Right ventricle myocardium inferior (tissue), 1 donor: ENCODE measurements around the gene SPOPL. TPM values are rescaled to one million over a fixed set of nuclear protein-coding genes. Genes with fewer than 3 reads are reported as not detected.

Experiments
- ATAC-seq: fragments of 200-7000 bp; cut with Tn5 transposase; one replicate; pipeline ENCODE4 v1.9.1; 2020; ENCODE audit warnings: mild to moderate bottlenecking, moderate library complexity
- DNase-seq: peaks from one replicate; pipeline ENCODE4 v3.0.0; 2021; ENCODE audit errors: missing footprints
- intact Hi-C: fragments of 100-400 bp; cut with DNase I; formaldehyde crosslinking; loops from one replicate; pipeline ENCODE4 v1.11.0; 2022
- total RNA-seq: library from RNA; stranded (reverse); fragmentation: NEBNext Ultra II Directional; extraction: Animal tissue kit (Norgen Biotek cat#: 25700); gene quantifications from one replicate; pipeline ENCODE4 v1.2.1, GENCODE V29; 2021
- donor health status: DM: no; HTN: yes; CAD: no; lungs with severe emphysema.

Gene SPOPL
- total RNA-seq, 1 donor from 2014 or later, result 14.1 TPM

- peak; percentile 67 for ATAC-seq
These were observed 63.1 kb downstream of the SPOPL start for GRCh38 chr2:138564586-138565229.

DNA sequence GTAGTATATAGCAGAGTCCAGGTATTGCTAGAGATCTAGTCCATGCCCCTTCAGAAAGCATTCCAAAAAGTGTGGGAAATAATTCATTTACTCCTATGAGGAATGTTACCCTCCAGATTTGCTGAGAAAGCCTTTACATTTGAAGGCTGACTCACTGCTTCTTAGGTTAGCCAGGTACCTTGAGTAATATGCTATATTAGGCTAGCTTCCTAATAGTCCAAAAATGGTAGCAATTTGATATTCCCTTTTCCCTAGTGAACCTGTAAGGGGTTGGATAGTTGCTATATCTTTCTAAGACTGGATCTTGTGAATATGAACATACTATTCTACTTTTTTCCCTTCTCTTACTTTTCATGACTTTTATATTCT, 63.6 kb downstream of the SPOPL start:
- intact Hi-C loops, result loop anchor here (10.0 kb wide), 1 partner anchor 60 kb away; the partner anchor contains the start of gene SPOPL
- no peak for DNase-seq
- ATAC-seq, result no peak

More at GRCh38 chr2:138564586-138565229, 63.1 kb downstream of the SPOPL start:
- intact Hi-C loops, result loop anchor here (10.0 kb wide), 1 partner anchor 60 kb away; the partner anchor contains the start of gene SPOPL
- DNase-seq, result no peak

DNA sequence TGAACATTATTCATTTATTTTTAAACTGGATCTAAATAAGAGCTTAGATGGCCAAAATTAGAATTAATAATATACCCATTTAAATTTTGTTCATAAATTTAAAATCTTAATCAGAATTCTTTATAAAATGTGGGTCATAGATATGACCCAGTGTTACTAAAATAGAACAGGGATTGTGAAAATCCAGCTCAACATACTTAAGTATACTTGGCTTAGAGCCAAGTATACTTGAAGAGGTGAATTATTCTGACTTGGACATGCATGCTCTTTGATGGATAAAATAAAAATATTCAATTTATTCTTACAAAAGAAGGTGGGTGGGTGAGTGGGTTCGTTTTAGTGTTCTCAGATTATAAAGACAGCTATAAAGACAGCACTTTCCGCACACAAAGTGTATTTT, 70.7 kb downstream of the SPOPL start:
- DNase-seq (no peak), ATAC-seq (no peak)
- intact Hi-C loops, result no loop called here

DNA sequence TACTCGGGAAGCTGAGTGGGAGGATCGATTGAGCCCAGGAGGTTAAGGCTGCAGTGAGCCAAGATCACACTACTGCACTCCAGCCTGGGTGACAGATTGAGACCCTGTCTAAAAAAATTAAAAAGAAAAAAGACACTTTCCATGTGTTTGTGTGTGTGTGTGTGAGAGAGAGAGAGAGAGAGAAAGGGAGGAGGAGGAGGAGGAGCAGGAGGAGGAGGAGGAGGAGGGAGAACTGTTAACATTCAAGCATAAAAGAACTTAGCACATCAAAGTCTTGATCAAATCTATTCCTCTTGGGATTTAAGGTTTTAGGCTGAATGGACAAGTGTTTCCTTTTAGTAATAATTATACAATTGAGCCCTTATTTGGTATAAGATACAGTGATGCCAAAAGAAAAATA, 75.5 kb downstream of the SPOPL start:
- intact Hi-C loops, result no loop called here
- ATAC-seq (no peak), DNase-seq (no peak)

GRCh38 chr2:138579556-138579955, 78.0 kb downstream of the SPOPL start:
- intact Hi-C loops, result no loop called here
- ATAC-seq (no peak), DNase-seq (no peak)

DNA sequence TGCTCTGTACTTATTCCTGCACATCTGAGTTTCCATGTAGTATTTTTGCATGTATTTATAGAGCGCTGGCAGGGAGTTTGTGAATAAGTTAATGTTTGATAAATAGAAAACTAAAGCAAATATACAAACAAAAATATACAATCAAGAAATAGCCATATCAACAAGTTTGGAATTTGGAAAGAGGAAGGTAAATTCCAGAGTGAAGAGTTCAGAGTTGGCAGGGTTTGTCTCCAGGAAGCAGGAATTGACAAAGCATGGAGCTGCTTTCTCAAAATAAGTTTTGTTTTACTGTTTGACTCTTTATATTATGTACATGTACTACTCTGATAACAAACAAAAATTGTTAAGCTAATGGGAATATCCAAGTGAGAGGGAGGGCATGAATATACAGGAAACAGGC, 80.3 kb downstream of the SPOPL start:
- no peak for ATAC-seq
- DNase-seq, result no peak
- intact Hi-C loops, result no loop called here

GRCh38 chr2:138589663-138590062, 88.1 kb downstream of the SPOPL start:
- intact Hi-C loops, result no loop called here
- ATAC-seq, result no peak

DNA sequence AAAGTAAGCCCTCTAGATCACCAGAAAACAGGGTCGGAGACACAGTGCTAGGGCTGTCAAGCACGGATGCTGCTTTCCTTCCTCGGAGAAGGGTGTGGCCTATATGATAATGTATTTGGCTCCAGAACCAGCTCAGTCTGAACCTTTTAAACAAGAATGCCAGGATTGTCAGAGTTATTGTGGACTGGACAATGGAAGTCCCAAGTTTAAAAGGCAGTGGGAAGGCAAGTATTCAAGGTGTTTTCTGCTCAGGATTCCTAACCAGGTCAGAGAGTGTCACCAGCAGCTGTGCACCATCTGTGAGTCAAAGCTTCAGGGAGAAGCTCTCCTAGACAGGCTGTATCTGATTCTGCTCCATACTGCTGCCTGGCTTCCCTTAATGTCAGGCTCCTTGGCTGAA, 94.8 kb downstream of the SPOPL start:
- no peak for ATAC-seq
- DNase-seq, result no peak
- intact Hi-C loops, result no loop called here

More at GRCh38 chr2:138589663-138590062, 88.1 kb downstream of the SPOPL start:
- no peak for DNase-seq

DNA sequence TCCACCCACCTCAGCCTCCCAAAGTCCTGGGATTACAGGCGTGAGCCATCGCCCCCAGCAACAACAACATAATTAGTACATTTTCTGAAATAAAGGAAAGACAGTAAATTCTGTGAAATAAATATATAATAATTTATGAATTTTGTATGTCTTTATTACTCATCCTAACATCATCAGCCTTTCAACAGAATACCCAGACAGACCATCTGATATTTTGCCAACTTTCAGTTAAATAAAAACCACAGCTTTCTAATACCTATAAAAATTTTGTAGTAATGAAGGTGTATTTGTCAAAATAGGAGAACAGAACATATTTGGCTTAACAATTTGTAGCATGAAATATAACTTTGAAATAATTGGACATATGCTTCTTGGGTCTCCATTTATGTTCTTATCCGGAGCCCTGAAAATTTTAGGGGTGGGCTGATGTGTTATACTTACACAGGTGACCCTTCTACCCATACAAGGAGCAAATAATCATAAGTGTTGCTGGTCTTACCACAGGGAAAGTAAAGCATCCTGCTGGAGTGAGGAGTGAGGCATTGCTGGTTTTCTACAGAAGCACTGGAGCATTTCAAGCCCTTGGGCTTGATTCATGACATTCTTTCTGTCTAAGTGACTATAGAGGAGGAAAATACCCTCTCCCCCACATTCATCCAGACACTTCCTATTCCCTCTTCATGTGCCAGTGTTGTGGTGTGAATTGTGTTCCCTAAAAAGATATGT, 99.3 kb downstream of the SPOPL start:
- intact Hi-C loops, result no loop called here
- ATAC-seq (no peak), DNase-seq (no peak)

DNA sequence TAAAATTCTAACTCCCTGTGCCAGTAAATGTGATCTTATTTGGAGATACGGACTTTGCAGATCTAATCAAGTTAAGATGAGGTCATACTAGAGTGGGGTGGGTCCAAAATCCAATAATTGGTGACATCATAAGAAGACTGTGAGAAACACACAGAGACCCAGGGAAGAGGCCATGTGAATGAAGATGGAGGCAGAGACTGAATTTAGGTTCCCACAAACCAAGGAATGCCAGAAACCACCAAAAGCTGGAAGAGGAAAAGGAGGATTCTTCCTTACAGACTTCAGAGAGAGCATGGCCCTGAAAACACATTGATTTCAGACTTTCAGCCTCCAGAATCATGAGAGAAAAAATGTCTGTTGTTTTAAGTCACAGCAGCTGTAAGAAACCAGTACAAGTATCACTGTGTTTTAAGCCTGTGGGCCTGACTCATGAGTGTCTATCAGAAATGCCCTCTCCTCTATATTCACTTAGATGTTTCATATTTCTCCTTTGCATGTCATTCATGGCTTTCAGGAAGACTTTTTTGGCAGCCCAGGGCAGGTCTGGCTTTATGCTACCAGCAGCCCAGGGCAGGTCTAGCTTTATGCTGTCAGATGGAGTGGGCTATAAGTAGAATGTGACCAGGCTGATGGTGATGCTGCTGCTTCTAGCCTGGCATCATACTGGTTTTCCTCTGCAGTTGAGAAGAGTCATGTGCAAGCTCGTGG, 100.0 kb downstream of the SPOPL start:
- intact Hi-C loops, result no loop called here
- peak; percentile 28 for ATAC-seq
- DNase-seq, result no peak

- DNase-seq, result no peak
- intact Hi-C loops, result no loop called here
These were observed 100.5 kb downstream of the SPOPL start for GRCh38 chr2:138602166-138602460.

GRCh38 chr2:138607746-138608145, 106.2 kb downstream of the SPOPL start:
- intact Hi-C loops, result no loop called here
- ATAC-seq, result no peak
- no peak for DNase-seq

More at GRCh38 chr2:138602166-138602460, 100.5 kb downstream of the SPOPL start:
- ATAC-seq, result no peak

- intact Hi-C loops, result no loop called here
- ATAC-seq, result no peak
These were observed 107.9 kb downstream of the SPOPL start for GRCh38 chr2:138609446-138609845.

DNA sequence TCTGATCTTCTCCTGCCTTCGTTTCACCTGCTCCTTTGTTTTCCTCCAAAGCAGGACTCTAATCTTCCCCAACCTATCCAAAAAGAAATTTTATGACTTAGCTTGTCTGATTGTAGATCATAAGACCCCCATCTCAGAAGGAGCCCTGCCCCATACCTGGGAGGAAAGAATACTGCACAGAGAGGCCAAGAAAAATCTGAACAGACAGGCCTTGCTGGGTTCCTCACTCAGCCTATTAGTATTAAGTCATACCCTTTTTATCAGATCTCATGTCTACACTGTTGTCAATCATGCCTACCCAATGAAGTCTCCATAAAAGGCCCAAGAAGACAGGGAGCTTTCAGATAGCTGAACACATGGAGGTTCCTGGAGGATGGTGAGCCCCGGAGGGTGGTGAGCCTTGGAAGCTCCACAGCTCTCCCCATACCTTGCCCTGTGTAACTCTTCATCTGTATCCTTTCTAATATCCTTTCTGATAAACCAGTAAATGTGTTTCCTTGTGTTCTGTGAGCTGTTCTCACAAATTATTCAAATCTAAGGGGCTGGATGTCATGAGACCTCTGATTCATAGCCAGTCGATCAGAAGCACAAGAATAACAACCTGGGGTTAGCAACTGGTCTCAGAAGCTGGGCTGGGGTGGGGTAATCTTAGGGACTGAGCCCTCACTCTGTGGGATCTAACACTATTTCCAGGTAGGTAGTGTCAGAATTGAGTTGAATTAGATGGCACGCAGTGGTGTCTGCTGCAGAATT, 108.8 kb downstream of the SPOPL start:
- ATAC-seq (no peak), DNase-seq (no peak)
- intact Hi-C loops, result no loop called here

More at GRCh38 chr2:138609446-138609845, 107.9 kb downstream of the SPOPL start:
- no peak for DNase-seq

- intact Hi-C loops, result no loop called here
- DNase-seq (no peak), ATAC-seq (no peak)
These were observed 113.7 kb downstream of the SPOPL start for GRCh38 chr2:138615257-138615656.

- intact Hi-C loops, result no loop called here
- DNase-seq (no peak), ATAC-seq (no peak)
These were observed 115.5 kb downstream of the SPOPL start for GRCh38 chr2:138617026-138617425.

- ATAC-seq, result no peak
- intact Hi-C loops, result no loop called here
- no peak for DNase-seq
These were observed 117.4 kb downstream of the SPOPL start for GRCh38 chr2:138618971-138619370.

GRCh38 chr2:138620431-138620830, 118.9 kb downstream of the SPOPL start:
- ATAC-seq (no peak), DNase-seq (no peak)
- intact Hi-C loops, result no loop called here

GRCh38 chr2:138621139-138621538, 119.6 kb downstream of the SPOPL start:
- DNase-seq (no peak), ATAC-seq (no peak)
- intact Hi-C loops, result no loop called here
